HG03159 (cell line): ENCODE measurements around the gene NT5DC4.

Experiments used
- ATAC-seq: cut with Tn5 transposase; IDR thresholded peaks from one replicate; pipeline ENCODE4 v1.9.1; 2021; ENCODE audit warnings: mild to moderate bottlenecking, moderate library complexity; ENCODE audit not compliant: unreplicated experiment

Gene NT5DC4

DNA sequence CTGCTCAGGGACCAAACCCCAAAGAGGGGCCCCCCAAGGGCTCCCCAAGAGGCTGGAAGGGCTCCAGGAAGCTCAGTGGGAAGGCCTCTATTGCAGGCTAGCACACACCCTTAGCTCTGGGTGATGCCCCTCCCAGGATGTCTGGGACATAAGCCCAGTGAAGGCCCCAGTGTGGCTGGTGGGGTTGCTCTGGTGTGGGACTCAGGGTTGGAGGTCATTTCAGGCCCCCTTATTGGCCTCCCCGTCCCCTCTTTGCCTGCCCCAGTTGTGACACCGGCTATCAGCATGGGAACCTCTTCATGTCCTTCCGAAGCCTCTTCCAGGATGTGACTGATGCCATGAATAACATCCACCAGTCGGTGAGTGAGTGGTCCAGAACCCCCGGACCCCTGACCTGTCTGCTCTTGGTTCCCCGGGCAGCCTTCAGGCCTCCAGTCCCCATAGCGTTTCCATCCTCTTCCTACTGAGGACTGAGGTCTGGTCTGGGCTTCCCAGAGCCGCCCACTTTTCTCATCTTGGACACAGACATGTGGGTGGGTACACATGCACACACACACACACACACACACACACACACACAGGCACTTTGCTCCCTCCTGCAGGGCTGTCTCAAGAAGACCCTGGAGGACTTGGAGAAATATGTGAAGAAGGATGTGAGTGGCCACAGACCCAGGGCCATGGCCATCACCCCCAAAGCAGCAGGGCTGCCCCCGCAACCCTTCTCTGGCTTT is 2.2 kb downstream of the NT5DC4 start:
- ATAC-seq: no peak

DNA sequence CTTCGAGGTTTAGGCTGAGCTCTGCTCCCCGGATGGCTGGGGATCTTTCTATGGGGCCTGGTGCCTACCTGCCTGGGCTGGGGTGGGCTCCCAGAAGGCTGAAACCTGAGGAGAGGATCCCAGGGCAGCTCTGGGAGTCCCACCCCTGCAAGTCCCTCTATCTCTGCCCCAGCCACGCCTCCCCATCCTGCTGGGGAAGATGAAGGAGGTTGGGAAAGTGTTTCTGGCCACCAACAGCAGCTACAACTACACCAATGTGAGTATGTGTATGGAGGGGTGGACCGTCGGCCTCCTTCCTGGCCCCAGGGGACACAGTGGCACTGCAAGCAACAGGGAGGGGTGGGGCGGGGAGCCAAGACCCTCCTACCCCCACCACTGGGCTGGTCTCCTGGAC is 2.7 kb downstream of the NT5DC4 start:
- no peak for ATAC-seq

DNA sequence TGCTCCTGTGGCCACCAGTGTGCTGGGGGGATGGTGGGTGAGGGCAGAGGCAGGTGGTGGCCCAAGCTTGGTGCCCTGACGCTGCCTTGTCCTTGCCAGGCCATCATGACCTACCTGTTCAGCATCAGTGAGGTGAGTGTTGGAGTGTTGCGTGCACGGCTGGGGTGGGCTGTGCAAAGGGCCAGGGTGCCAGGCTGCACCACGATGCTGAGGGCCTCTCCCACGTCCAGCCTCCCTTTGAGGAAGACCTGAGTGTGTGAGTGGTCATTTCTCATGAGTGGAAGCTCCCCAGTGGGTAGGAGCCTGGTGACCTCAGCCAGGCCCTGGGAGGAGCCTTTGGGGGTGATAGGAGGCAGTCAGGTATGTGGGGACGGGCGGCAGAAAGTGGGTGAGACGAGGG is 3.2 kb downstream of the NT5DC4 start:
- ATAC-seq: no peak

DNA sequence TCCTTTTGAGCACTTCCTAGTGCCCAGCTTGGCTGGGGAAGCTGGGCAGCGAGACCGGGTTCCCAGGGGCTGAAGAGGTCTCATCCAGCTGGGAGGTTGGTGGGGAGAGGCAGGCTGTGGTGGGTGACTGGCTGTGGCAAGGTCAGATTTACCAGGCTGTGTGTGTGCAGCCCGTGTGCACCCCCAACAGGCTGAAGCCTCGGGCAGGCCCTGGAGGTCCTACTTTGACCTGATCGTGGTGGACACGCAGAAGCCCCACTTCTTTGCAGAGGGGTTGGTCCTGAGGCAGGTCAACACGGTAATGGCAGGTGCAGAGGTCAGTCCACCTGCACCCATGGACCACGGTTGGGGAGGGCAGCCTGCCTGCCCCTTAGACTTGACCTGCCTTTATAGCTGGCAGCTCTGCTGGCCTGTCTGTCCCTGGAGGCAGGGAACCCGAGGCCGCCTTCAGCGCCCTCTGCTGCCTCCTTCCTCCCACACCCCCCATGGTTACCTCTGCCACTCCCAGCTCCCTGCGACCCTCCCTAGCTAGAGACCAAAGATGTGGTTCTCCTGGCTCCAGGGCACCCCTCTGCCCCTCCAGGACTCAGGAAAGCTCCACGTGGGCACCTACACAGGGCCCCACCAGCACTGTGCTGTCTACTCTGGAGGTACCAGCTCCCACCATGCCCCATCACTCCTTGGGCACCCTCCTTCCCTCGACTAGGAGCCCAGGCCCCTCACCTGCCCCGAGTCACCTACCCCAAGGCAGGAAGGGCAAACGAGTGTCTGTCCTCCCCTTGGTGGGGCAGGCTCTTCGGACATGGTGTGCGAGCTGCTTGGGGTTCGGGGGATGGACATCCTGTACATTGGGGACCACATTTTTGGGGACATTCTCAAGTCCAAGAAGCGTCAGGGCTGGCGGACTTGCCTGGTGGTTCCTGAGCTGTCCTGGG is 4.0 kb downstream of the NT5DC4 start:
- no peak for ATAC-seq

GRCh38 chr2:112725545-112726457 is 5.0 kb downstream of the NT5DC4 start:
- no peak for ATAC-seq

GRCh38 chr2:112726487-112727190 is 5.8 kb downstream of the NT5DC4 start:
- peak; percentile 69 for ATAC-seq

- ATAC-seq: no peak
Measured at GRCh38 chr2:112727276-112728028, 6.6 kb downstream of the NT5DC4 start.

DNA sequence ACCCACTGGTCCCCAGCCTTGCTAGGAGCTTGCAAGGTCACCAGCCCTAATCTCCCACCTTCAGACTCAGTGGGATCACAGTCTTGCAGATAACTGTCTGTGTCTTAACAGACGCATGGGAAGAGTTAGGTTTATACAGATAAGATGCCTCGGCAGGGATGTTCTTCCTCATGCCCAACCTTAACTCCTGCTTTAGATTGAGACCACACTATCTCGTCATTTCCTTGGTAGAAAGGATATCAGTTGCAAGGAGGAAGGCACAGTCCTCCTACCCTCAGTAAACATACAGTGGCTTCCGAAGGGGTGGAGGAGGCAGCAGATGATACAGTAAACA is 7.2 kb downstream of the NT5DC4 start:
- ATAC-seq: no peak

GRCh38 chr2:112728378-112729175 is 7.8 kb downstream of the NT5DC4 start:
- ATAC-seq: no peak

DNA sequence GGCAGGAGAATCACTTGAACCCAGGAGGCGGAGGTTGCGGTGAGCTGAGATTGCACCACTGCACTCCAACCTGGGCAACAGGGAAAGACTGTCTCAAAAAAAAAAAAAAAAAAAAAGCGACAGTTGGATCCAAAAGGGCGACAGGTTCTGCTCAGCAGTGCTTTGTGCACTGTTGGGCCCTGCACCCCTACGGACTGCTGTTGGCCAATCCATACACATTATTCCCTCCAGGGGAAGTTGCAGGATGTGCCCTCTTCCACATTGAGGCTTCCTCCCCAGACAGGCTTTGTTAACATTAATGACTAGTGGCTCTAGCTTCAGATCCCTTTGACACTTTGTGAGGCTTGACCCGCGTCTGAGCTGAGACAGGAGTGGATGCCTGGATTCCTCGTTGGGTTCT is 9.4 kb downstream of the NT5DC4 start:
- ATAC-seq: no peak

DNA sequence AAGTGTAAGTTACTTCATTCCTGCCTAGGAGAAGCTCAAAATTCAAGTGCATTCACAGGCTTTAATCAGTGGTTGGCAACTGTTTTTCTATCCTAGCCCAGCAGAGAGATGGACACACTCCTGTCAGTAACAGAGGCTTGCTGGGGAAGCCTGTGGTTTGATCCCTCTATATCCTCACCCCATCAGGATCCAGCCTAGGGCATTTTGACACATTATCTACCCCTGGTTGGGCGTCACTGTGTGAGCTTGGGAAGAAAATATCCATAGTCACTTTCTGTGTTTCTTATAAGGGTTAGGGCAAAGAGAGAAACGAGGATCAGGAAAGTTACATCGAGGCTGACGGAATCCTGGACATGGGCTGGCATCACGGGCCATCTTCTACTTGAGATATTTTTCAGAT is 10.0 kb downstream of the NT5DC4 start:
- ATAC-seq: no peak

DNA sequence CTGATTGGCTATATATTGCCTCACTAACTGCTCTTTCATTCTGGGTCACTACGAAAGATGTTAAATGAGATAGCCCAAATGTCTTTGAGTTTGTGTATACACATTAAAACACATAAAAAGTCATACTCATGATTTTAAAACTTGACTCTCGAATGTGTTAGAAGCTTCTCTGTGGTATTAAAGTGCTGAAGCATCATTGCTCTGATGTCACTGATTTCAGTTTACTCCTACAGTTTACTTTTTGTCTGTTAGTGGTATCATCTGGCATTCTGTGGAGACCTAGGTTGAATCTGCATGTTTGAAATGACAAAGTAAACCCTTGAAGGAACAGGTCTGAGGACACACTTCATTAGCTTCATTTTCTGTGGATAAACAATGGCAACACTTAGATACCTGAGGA is 10.7 kb downstream of the NT5DC4 start:
- ATAC-seq: no peak

DNA sequence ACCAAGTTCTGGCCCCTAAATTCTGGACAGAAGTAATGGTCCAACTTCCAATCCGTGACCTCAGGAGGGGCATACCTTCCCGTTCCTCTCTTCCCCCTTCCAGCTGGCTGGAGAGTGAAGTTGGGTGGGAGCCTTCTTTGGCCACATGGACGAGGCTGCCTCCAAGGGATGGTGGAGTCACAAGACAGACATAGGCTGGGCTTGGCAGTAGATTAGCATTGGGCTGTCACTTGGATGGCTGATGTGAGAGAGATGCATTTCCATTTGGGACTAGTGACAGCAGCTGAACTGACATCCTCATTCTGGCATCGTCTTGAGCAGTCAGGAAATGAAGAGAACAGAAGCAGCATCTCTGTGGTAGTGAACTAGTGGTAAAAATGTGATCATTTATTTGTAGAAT is 12.6 kb downstream of the NT5DC4 start:
- no peak for ATAC-seq

- ATAC-seq: no peak
Measured at GRCh38 chr2:112733871-112734270, 13.1 kb downstream of the NT5DC4 start.

GRCh38 chr2:112737542-112738232 is 16.9 kb downstream of the NT5DC4 start:
- no peak for ATAC-seq

- ATAC-seq: no peak
Measured at GRCh38 chr2:112740527-112740926, 19.7 kb downstream of the NT5DC4 start.

GRCh38 chr2:112749755-112750559 is 29.1 kb downstream of the NT5DC4 start:
- ATAC-seq: peak; percentile 72

GRCh38 chr2:112750560-112750843 is 29.7 kb downstream of the NT5DC4 start:
- no peak for ATAC-seq
